Fibroblast of mammary gland (primary cell): ENCODE data around the gene PHACTR1.

ENCODE experiments used
- DNase-seq: peaks from one replicate; pipeline ENCODE4 v3.0.0-alpha.2; 2010; ENCODE audit warnings: low read depth
- H3K4me3 ChIP-seq: 2 replicates; pipeline ENCODE4 v1.5.1; 2011; ENCODE audit warnings: low read depth, mild to moderate bottlenecking, low read length, moderate library complexity; ENCODE audit not compliant: control insufficient read depth
- CTCF ChIP-seq: conservative IDR thresholded peaks from 2 replicates; pipeline ENCODE4 v1.5.1; 2011; ENCODE audit warnings: low read depth, low read length, inconsistent platforms; ENCODE audit not compliant: control insufficient read depth, insufficient read depth

The PHACTR1 gene

GRCh38 chr6:13278991-13279390 lies 562.4 kb downstream of the PHACTR1 start:
- no peak for TF ChIP-seq CTCF
- DNase-seq, result peak; percentile 88
- no peak overlapping the region for H3K4me3 ChIP-seq

DNA sequence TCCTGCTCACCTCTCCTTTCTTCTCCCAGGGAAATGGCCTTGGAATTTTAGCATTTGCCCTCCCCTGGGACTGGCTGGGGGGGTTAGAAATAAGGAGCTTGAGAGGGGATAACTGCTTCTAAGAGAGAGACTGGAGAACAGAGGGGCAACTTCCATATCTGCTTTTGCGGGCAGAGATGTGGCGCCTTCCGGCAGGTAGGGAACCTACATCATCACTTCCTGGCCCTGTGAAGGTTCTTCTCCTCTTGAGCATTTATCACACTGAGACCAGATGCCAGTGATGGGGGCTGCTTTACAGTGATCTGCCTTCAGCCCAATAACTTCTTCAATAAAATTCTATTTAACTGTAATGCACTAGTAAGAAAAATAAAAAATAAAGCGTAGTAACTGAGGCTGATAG lies 563.7 kb downstream of the PHACTR1 start:
- H3K4me3 ChIP-seq, result no peak overlapping the region
- TF ChIP-seq CTCF, result no peak
- DNase-seq, result no peak

DNA sequence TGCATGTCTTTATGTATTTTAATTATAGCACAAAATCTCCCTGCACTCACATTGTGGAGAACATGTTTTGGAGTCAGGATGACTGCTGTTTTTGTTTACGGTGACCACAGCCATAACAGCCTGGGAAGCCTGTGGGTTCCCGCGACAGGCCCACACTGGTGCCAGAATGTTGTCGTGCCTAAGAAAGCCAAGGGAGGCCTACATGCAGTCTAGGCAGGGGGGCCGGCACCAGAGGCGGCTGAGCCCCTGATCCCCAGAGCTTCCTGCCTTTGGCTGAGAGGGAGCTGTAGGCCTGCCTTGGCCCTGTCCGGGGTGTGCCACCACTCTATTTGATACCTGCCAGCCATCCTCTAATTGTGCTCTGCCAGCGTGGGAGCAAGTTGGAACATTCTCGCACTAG lies 565.1 kb downstream of the PHACTR1 start:
- TF ChIP-seq CTCF, result no peak
- H3K4me3 ChIP-seq, result no peak overlapping the region
- no peak for DNase-seq

- TF ChIP-seq CTCF, result no peak
Observed at GRCh38 chr6:13282393-13283069, 566.0 kb downstream of the PHACTR1 start.

GRCh38 chr6:13283331-13283730 lies 566.8 kb downstream of the PHACTR1 start:
- no peak for TF ChIP-seq CTCF
- H3K4me3 ChIP-seq, result no peak overlapping the region
- no peak for DNase-seq

More at GRCh38 chr6:13282393-13283069, 566.0 kb downstream of the PHACTR1 start:
- no peak for DNase-seq
- no peak overlapping the region for H3K4me3 ChIP-seq

- H3K4me3 ChIP-seq, result no peak overlapping the region
- no peak for DNase-seq
- TF ChIP-seq CTCF, result no peak
Observed at GRCh38 chr6:13284646-13285045, 568.1 kb downstream of the PHACTR1 start.

GRCh38 chr6:13285705-13286104 lies 569.1 kb downstream of the PHACTR1 start:
- no peak for DNase-seq
- no peak for TF ChIP-seq CTCF
- H3K4me3 ChIP-seq, result no peak overlapping the region
